Measurements from ENCODE around the gene CTXND1.
"Not testable (repeated sequence)": the region's sequence is repeated elsewhere in the genome, so short reads cannot be mapped to it uniquely, and the experiment has no call there.

CTXND1 gene

DNA sequence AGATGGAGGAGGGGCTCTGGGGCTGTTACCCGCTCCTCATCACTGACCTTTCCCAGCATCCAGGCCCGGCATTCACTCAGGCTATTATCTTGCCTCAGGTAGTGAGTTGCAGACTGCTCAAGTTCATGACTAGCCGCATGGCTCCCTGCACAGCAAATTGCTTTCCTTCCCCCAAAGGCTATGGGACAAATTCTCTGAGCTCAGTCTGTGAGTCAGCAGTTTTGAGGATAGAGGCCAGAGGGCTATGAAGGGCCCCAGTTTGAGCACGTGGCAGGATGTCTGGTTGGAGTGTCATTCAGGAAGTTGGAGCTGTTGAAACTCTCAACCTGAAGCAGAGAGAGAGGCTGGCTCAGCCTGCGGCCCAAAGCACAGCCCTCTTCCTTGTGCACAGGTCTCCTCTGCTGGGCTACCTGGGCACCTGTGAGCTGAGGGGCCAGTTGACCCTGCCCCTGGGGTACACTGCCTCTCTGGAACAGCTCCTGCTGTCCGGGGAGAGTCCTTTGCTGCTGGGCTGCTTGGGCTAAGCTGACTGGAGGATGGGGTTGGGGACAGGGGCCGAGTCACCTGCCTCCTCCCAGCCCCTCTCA is 91.3 kb downstream of the CTXND1 start:
- DNase-seq (ENCODE audit: low read depth in 2 of 2) = no peak

DNA sequence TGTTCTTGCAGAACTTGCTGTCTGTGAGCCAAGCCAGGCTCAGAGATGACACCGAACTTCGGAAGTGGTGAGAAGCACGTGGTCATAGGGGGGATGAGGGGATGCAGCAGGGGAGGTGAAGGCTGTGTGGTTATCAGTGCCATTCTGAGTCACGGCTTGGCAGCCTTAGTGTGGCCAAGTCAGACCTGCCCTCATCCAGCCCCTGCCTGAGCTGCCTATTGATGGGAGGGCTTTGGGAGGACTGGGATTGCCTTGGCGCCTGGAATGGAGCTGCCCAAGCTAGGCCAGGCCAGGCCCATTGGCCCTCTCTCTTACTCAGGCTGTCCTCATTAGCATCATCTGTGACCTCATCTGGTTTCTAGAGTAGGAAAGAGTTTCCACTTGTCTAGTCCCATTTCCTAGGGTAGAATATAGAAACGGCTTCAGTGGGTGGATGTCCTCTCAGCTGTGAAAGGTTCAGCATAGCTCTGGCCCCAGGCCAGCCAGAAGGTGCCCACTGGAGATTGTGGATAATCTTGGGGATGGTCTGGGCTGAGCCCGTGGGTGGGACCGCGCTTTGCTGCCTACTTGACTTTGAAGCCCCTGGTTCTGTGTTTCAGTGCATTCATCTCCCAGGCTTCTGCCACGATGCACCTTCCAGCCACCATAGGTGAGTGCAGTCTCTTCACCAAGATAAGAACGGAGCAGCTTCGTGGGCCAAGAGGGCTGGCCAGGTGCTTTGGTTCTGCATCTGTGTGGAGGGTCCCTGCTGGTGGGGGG is 92.0 kb downstream of the CTXND1 start:
- DNase-seq (ENCODE audit: low read depth in 2 of 2) = no peak

DNA sequence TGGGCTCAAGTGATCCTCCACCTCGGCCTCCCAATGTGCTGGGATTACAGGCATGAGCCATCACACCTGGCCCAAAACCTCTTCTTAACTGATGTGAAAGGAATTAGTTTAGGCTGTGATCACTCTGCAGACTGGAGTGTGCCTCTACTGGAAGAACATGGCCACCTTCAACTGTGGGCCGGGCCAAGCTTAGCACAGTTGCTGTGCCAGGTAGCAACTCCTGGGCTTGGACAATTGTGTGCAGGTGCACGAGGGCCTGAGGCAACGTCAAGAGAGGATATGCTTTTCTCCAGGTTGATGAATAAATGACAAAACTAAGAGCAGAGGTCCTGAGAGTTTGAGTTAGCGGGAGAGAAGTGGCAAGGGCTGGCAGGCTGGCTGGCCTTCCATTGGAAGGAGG is 92.7 kb downstream of the CTXND1 start:
- DNase-seq (ENCODE audit: low read depth in 2 of 2) = no peak

DNA sequence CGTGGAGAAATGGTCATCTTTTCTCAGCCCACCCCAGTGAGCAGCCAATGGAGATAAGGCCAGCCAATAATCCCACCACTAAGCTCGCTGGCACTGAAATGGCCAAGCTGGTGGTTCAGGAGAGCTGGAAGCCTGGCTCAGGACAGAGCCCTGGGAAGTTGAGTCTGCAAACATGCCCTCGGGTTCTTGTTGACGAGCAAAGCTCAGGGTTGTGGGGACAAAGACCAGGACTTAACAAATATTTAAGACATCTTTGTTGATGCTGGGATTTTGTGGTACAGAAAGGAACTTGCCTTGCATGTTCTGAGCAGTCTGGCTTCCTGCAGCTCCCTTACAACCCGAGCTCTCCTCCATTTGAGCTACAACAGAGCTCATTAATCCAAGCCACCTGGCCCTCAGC is 94.8 kb downstream of the CTXND1 start:
- no peak for DNase-seq (ENCODE audit: low read depth in 2 of 2)

DNA sequence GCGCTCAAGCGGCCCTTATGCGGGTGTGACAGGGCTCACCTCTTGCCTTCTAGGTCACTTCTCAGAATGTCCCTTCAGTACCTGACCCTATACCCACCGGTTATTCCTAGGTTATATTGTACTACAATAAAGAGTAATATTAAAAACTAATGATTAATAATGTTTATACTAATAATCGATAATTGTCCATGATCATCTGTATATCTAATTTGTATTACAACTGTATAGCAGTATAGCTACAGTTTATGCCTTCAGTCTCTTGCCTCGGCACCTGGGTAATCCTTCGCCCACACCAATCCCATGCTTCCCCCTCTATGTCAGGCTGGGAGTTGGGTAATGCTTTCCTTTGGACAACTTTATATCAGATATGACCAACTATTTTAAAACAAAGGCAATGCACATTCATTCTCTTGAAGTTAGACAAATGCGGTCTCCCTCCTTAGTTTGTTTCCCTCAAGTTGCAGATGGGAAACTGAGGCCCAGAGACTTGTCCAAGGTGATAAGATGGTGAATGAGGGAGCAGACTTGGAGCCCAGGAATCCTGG is 95.8 kb downstream of the CTXND1 start:
- DNase-seq (ENCODE audit: low read depth in 2 of 2) = no peak

DNA sequence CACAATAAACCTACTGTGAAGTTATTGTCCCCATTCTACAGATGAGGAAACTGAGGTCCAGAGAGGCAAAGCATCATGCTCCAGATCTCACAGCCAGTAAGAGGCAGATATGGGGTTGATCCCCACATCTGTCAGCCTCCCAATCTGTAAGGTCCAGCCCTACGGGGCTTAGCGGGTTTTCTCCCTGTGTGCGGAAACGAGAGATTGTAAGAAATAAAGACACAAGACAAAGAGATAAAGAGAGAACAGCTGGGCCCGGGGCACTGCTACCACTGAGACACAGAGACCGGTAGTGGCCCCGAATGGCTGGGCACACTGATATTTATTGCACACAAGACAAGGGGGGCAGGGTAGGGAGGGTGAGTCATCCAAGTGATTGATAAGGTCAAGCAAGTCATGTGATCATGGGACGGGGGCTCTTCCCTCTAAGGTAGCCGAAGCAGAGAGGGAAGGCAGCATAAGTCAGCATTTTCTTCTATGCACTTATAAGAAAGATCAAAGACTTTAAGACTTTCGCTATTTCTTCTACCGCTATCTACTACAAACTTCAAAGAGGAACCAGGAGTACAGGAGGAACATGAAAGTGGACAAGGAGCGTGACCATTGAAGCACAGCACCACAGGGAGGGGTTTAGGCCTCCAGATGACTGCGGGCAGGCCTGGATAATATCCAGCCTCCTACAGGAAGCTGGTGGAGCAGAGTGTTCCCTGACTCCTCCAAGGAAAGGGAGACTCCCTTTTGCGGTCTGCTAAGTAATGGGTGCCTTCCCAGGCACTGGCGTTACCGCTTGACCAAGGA is 96.4 kb downstream of the CTXND1 start:
- DNase-seq (ENCODE audit: low read depth in 2 of 2) = not testable (repeated sequence)

DNA sequence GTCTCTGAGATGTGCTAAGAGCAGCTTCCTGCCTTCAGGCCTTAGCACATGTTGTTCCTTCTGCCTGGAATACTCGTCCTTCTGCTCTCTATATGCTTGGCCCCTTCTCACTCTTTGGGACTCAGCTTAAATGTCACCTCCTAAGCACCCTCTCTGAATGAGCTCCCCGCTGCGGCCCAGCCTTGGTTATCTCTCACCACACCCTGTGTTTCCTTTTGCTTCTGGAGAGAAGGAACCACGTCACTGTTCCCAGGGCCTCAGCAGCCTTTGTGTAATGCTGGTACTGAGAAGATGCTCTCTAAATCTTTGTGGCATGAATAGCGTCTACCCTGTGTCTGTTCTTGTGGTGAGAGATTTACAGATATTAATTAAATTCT is 97.0 kb downstream of the CTXND1 start:
- DNase-seq (ENCODE audit: low read depth in 2 of 2) = no peak

DNA sequence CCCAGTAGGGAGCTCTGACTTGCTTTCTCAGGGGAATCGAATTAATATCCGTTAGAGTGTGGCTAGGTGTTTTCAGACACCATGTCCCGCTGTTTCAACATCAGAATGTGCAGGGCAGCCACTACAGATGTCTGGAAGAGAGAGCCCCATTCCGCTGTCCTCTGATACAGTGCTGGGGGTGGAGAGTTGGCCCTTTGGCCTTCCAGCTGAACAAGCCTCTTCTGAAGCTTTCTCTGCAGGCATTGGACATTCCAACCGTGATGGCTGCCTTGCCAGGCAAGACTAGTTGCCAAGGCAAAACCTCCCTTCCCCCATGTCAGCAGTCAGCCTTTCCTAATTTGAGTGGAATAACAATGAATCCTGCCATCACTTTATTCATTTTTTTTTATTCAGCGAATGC is 97.7 kb downstream of the CTXND1 start:
- DNase-seq (ENCODE audit: low read depth in 2 of 2) = no peak

DNA sequence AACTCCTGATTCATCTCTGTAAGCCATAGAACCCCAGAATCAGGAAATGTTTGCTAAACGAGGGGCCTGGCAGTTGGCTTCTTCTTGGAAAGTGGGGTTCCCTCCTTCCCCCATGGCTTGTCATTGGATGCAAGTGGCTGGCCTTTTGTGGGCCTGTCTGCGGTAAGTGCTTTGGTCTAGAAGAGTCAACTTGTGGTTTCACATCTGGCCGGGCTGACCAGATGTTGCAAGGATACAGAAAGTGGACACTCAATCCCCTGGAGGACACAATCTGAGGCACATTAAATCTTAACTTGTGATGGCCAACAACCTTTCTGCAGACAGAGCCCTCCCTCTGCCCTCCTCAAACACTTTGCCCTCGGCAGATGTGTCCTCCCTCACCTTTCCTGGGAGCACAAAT is 98.1 kb downstream of the CTXND1 start:
- DNase-seq (ENCODE audit: low read depth in 2 of 2) = no peak

DNA sequence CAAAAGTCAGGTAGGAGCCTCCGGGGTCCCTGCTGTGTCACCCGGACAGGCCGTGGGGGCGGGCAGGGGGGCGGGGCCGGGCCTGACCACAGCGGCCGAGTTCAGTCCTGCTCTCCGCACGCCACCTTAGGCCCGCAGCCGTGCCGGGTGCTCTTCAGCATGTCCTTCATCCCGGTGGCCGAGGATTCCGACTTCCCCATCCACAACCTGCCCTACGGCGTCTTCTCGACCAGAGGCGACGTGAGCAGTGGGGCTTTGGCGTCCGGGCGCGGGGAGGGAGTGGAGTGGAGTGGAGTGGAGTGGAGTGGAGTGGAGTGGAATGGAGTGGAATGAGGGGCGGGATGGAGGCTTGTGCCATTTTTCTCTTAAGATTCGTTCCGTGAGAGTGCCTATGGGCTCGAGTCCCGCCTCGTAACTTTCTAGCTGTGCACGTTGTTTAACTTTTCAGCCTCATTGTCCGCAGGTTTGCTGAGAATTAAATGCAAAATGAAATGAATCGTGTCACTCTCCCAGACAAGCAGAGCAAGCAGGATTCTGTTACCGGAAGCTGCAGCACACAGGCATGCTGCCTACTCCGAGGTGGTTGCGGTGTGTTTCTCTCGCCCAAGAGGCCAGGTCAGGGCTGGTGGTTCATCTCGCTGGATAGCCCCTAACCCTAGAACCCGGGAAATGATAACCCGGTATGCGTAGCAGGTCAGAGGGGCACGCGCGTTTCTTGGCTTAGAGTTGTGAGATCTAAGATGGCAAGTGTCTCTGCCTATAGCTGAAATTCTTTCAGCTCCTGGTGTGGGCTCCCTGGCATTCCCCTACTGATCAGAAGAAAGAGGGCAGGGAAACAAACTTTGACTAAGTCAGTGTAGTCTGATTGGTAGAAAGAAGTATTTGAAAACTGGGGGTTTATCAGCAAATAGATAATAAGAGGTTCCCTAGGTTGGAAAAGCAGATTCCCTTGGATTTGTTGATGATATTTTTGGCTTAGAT is 98.8 kb downstream of the CTXND1 start, which contains the start of gene FAH:
TSS of gene FAH (plus strand) at position 104 of the 981 bp plus-strand sequence. CDS start at position 160, 56 bp downstream.
- no peak for DNase-seq (ENCODE audit: low read depth in 2 of 2)

DNA sequence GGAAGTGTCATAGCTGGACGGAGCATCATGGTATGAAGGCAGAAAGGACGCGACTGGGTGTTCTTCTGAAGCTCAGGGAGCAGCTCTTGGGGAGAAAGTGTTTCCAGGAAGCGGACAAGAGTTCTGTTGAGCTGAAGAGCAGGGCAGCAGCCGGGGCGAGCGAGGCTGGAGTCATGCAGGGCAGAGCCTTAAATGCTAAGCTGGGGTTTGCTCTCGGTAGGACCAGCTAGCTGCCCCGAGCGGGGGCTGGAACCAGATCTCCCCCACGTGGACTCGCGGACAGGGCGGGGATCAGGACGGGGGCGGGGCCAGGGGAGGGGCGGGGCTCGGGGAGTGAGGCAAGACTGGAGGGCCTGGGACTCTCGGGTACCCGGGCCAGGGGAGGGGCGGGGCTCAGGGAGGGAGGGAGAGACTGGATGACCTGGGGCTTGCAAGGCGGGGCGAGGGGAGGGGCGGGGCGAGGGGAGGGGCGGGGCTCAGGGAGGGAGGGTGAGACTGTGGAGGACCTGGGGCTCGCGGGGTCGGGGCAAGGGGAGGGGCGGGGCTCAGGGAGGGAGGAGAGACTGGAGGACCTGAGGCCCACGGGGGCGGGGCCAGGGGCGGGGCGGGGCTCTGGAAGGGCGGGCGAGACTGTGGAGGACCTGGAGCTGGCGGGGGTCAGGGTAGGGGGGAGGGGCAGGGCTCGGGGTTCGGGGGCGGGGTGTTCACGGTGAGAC is 99.7 kb downstream of the CTXND1 start:
- peak; percentile 77 to 86 for DNase-seq (ENCODE audit: low read depth in 2 of 2)

DNA sequence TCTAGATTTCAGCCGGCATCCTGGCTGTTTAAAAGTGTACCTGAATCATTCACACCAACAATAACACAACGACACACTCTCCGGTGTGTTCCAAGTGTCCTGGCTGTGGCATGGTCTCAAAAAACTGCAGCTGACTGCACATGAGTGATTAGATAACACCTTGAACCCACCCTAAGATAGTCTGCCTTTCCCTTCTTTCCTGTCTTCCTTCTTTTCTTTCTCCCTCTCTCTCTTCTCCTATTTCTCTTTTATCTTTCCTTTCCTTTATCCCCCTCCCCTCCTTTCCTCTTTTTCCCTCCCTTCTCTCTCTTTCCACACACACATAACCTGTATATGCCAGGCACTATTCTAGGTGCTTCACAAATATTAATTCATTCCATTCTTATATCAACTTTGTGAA is 100.4 kb downstream of the CTXND1 start:
- no peak for DNase-seq (ENCODE audit: low read depth in 2 of 2)

DNA sequence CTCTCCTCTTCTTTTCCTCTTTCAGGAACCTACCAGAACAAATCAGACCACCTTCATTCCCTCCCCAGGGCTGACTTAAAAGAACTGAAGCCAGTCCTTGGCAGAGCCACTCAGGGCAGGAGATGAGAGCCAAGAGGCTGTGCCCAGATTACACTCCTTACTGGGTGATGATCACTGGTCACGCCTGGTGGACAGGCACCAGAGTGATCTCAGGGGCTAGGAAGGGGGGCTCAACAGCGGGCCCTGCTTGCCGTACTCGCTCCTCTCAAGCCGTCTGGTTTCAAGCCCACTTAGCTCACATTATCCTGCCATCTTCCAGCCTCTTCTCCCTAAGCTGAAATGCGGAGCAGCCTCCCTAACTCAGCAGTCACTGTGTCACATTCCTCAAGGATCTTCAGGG is 100.9 kb downstream of the CTXND1 start:
- no peak for DNase-seq (ENCODE audit: low read depth in 2 of 2)

All from stimulated activated CD8-positive, alpha-beta memory T cell treated with anti-CD3 and anti-CD28 coated beads, Interleukin-15, amount 100 ng/mL, for 4 hours (primary cell).